Stimulated activated naive B cell treated with anti-CD40 and anti-IgM and Interleukin-4, amounts not matched to agents 10 μg/mL and 1 μg/mL and 100 μg/mL, for 72 hours (primary cell): Measurements from ENCODE around the gene PPP1R16B.

Experiments
- ATAC-seq, 2 donors: fragments of 150-1000 bp; cut with Tn5 transposase; replicated peaks; 2 replicates each; pipeline ENCODE4 v1.10.0; 2021; ENCODE audit warnings: moderate library complexity in 1 of 2
- DNase-seq: peaks from one replicate; pipeline ENCODE4 v3.0.0; 2021
- H3K27ac Mint-ChIP-seq: one replicate; pipeline ENCODE4 v1.8.0; 2022; ENCODE audit warnings: mild to moderate bottlenecking, mixed read lengths
- H3K27me3 Mint-ChIP-seq, 2 donors: one replicate each; pipeline ENCODE4 v1.8.0; 2022; ENCODE audit warnings: mixed read lengths in 2 of 2
- H3K36me3 Mint-ChIP-seq, 2 donors: one replicate each; pipeline ENCODE4 v1.8.0; 2022; ENCODE audit warnings: mixed read lengths in 2 of 2, mild to moderate bottlenecking in 1 of 2
- H3K4me1 Mint-ChIP-seq, 2 donors: one replicate each; pipeline ENCODE4 v1.8.0; 2022; ENCODE audit warnings: mixed read lengths in 2 of 2, mild to moderate bottlenecking in 1 of 2
- H3K4me3 Mint-ChIP-seq, 2 donors: one replicate each; pipeline ENCODE4 v1.8.0; 2022; ENCODE audit warnings: mild to moderate bottlenecking in 2 of 2, mixed read lengths in 2 of 2, moderate library complexity in 1 of 2
- H3K9me3 Mint-ChIP-seq, 2 donors: one replicate each; pipeline ENCODE4 v1.8.0; 2022; ENCODE audit warnings: mixed read lengths in 2 of 2, mild to moderate bottlenecking in 1 of 2

Gene PPP1R16B

GRCh38 chr20:38827770-38828281, 22.3 kb downstream of the PPP1R16B start:
- Mint-ChIP-seq H3K36me3 (peaks cover 48 to 78% of the 10 kb centered on the region in 2 donors), H3K4me1 (peaks cover 56 to 96% of the 10 kb centered on the region in 2 donors), H3K27ac (peak overlapping the region; percentile 90), H3K27me3 (no peaks in the 10 kb centered on the region), H3K4me3 (peak overlapping the region in 1 of 2 donors; percentile 18), H3K9me3 (no peaks in the 10 kb centered on the region)
- ATAC-seq = peak in 1 of 2 donors; percentile 17
- DNase-seq = no peak

- Mint-ChIP-seq H3K4me3 (no peak overlapping the region), H3K4me1 (peaks cover 60 to 97% of the 10 kb centered on the region in 2 donors), H3K9me3 (no peaks in the 10 kb centered on the region), H3K36me3 (peaks cover 50 to 76% of the 10 kb centered on the region in 2 donors), H3K27me3 (no peaks in the 10 kb centered on the region), H3K27ac (peak overlapping the region; percentile 56)
- no peak for ATAC-seq
- no peak for DNase-seq
Measured at GRCh38 chr20:38828514-38829295, 23.2 kb downstream of the PPP1R16B start.

GRCh38 chr20:38829296-38829875, 23.9 kb downstream of the PPP1R16B start:
- Mint-ChIP-seq H3K27me3 (no peaks in the 10 kb centered on the region), H3K4me3 (no peak overlapping the region), H3K36me3 (peaks cover 48 to 73% of the 10 kb centered on the region in 2 donors), H3K4me1 (peaks cover 64 to 98% of the 10 kb centered on the region in 2 donors), H3K27ac (peak overlapping the region; percentile 79), H3K9me3 (no peaks in the 10 kb centered on the region)
- ATAC-seq (no peak), DNase-seq (no peak)

GRCh38 chr20:38830356-38830755, 24.9 kb downstream of the PPP1R16B start:
- ATAC-seq (no peak), DNase-seq (no peak)
- Mint-ChIP-seq H3K4me3 (no peak overlapping the region), H3K4me1 (peaks cover 62 to 94% of the 10 kb centered on the region in 2 donors), H3K27ac (peak overlapping the region; percentile 74), H3K9me3 (no peaks in the 10 kb centered on the region), H3K27me3 (no peaks in the 10 kb centered on the region), H3K36me3 (peaks cover 47 to 68% of the 10 kb centered on the region in 2 donors)

- peaks cover 48 to 66% of the 10 kb centered on the region in 2 donors for H3K36me3 Mint-ChIP-seq
- no peak overlapping the region for H3K4me3 Mint-ChIP-seq
- peaks cover 57 to 90% of the 10 kb centered on the region in 2 donors for H3K4me1 Mint-ChIP-seq
- peak overlapping the region; percentile 75 for H3K27ac Mint-ChIP-seq
- H3K9me3 Mint-ChIP-seq = no peaks in the 10 kb centered on the region
- H3K27me3 Mint-ChIP-seq = no peaks in the 10 kb centered on the region
- no peak for ATAC-seq
- no peak for DNase-seq
Measured at GRCh38 chr20:38831049-38831691, 25.7 kb downstream of the PPP1R16B start.

GRCh38 chr20:38831995-38832620, 26.6 kb downstream of the PPP1R16B start:
- ATAC-seq = no peak
- Mint-ChIP-seq H3K4me3 (peak overlapping the region; percentile 22 to 25), H3K27me3 (no peaks in the 10 kb centered on the region), H3K36me3 (peaks cover 52 to 65% of the 10 kb centered on the region in 2 donors), H3K4me1 (peaks cover 56 to 92% of the 10 kb centered on the region in 2 donors), H3K9me3 (no peaks in the 10 kb centered on the region), H3K27ac (peak overlapping the region; percentile 75)
- DNase-seq = no peak

- DNase-seq = no peak
- peak overlapping the region; percentile 79 for H3K27ac Mint-ChIP-seq
- peak overlapping the region; percentile 45 to 53 for H3K4me3 Mint-ChIP-seq
- no peaks in the 10 kb centered on the region for H3K27me3 Mint-ChIP-seq
- H3K4me1 Mint-ChIP-seq = peaks cover 48 to 86% of the 10 kb centered on the region in 2 donors
- H3K36me3 Mint-ChIP-seq = peaks cover 48 to 59% of the 10 kb centered on the region in 2 donors
- H3K9me3 Mint-ChIP-seq = no peaks in the 10 kb centered on the region
- ATAC-seq = peak; percentile 18 to 53
Measured at GRCh38 chr20:38833154-38833856, 27.8 kb downstream of the PPP1R16B start.

- peaks cover 50 to 86% of the 10 kb centered on the region in 2 donors for H3K4me1 Mint-ChIP-seq
- H3K36me3 Mint-ChIP-seq = peaks cover 52 to 62% of the 10 kb centered on the region in 2 donors
- ATAC-seq (peak; percentile 78 to 82), DNase-seq (peak; percentile 26)
- H3K9me3 Mint-ChIP-seq = no peaks in the 10 kb centered on the region
- H3K4me3 Mint-ChIP-seq = peak overlapping the region; percentile 27 to 53
- no peaks in the 10 kb centered on the region for H3K27me3 Mint-ChIP-seq
- peak overlapping the region; percentile 79 for H3K27ac Mint-ChIP-seq
Measured at GRCh38 chr20:38833857-38834164, 28.3 kb downstream of the PPP1R16B start.

GRCh38 chr20:38834868-38835267, 29.4 kb downstream of the PPP1R16B start:
- H3K36me3 Mint-ChIP-seq = peaks cover 53 to 62% of the 10 kb centered on the region in 2 donors
- no peaks in the 10 kb centered on the region for H3K9me3 Mint-ChIP-seq
- no peaks in the 10 kb centered on the region for H3K27me3 Mint-ChIP-seq
- peak overlapping the region; percentile 87 for H3K27ac Mint-ChIP-seq
- H3K4me1 Mint-ChIP-seq = peaks cover 48 to 86% of the 10 kb centered on the region in 2 donors
- ATAC-seq (peak; percentile 48 to 50), DNase-seq (no peak)
- peak overlapping the region in 1 of 2 donors; percentile 37 for H3K4me3 Mint-ChIP-seq

GRCh38 chr20:38835792-38836191, 30.3 kb downstream of the PPP1R16B start:
- no peak overlapping the region for H3K27ac Mint-ChIP-seq
- H3K4me1 Mint-ChIP-seq = peaks cover 50 to 86% of the 10 kb centered on the region in 2 donors
- H3K27me3 Mint-ChIP-seq = no peaks in the 10 kb centered on the region
- DNase-seq = no peak
- peaks cover 45 to 63% of the 10 kb centered on the region in 2 donors for H3K36me3 Mint-ChIP-seq
- no peak overlapping the region for H3K4me3 Mint-ChIP-seq
- ATAC-seq = no peak
- no peaks in the 10 kb centered on the region for H3K9me3 Mint-ChIP-seq

GRCh38 chr20:38836991-38837390, 31.5 kb downstream of the PPP1R16B start:
- no peaks in the 10 kb centered on the region for H3K9me3 Mint-ChIP-seq
- DNase-seq (no peak), ATAC-seq (no peak)
- peak overlapping the region; percentile 76 for H3K27ac Mint-ChIP-seq
- H3K27me3 Mint-ChIP-seq = no peaks in the 10 kb centered on the region
- peak overlapping the region; percentile 2 to 5 for H3K4me3 Mint-ChIP-seq
- H3K4me1 Mint-ChIP-seq = peaks cover 49 to 86% of the 10 kb centered on the region in 2 donors
- H3K36me3 Mint-ChIP-seq = peaks cover 38 to 51% of the 10 kb centered on the region in 2 donors

- Mint-ChIP-seq H3K27ac (peak overlapping the region; percentile 71), H3K36me3 (peaks cover 34 to 44% of the 10 kb centered on the region in 2 donors), H3K4me3 (no peak overlapping the region), H3K27me3 (no peaks in the 10 kb centered on the region), H3K9me3 (no peaks in the 10 kb centered on the region), H3K4me1 (peaks cover 46 to 86% of the 10 kb centered on the region in 2 donors)
- DNase-seq (no peak), ATAC-seq (no peak)
Measured at GRCh38 chr20:38838326-38838725, 32.8 kb downstream of the PPP1R16B start.

- ATAC-seq = no peak
- H3K4me1 Mint-ChIP-seq = peaks cover 40 to 82% of the 10 kb centered on the region in 2 donors
- DNase-seq = no peak
- no peaks in the 10 kb centered on the region for H3K9me3 Mint-ChIP-seq
- no peak overlapping the region for H3K4me3 Mint-ChIP-seq
- H3K36me3 Mint-ChIP-seq = peaks cover 29 to 39% of the 10 kb centered on the region in 2 donors
- H3K27me3 Mint-ChIP-seq = no peaks in the 10 kb centered on the region
- H3K27ac Mint-ChIP-seq = peak overlapping the region; percentile 92
Measured at GRCh38 chr20:38839563-38839962, 34.1 kb downstream of the PPP1R16B start.
